HG02678 (cell line): ENCODE measurements around the gene PIK3R1.
A peak's percentile ranks its signal among the peaks of the same experiment; 100 is the strongest.

ENCODE experiments used
- ATAC-seq: cut with Tn5 transposase; IDR thresholded peaks from one replicate; pipeline ENCODE4 v1.9.1; 2021; ENCODE audit warnings: mild to moderate bottlenecking, moderate library complexity; ENCODE audit not compliant: unreplicated experiment

The PIK3R1 gene

GRCh38 chr5:68215208-68215897, at the start of gene PIK3R1:
Gene PIK3R1, plus strand, starts transcription at chr5:68215756. Its CDS starts 10,920 bp downstream, at chr5:68226676.
- ATAC-seq: peak; percentile 82

GRCh38 chr5:68167195-68167651, 48.3 kb upstream of the PIK3R1 start:
- no peak for ATAC-seq

GRCh38 chr5:68169903-68170302, 45.7 kb upstream of the PIK3R1 start:
- ATAC-seq: no peak

DNA sequence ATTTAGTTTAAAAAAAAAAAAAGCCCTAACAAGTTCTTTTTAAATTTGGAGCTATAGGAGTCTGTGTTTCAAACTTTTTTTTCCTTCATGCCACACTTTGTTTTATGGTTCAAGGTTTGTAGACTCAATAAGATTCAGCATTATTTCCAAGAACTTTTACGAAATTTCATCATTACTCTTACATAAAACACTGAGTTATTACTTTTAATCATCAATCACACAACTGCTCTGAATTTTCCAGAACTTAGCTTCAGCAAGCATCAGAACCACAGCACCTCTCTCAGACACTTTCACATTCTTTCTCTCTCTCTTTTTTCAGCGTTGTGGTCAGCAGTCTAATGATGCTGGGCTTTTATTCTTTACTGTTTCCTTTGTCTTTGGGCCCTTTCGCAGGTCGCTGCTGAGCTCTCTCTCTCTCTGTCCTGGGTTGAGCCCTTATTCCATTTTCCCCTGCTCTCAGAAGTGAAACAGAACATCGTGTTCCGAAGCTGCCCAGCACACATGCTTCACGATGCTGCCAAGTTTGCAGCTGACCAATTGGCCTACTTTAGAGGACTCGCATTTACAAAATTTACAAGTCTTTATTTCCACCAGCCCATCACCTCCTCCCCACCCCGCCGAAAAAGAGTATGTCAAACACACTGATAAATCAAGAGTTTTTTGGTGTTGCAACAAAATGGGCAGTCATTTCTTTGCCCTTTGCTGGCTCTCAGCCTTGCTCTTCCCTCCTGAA, 44.6 kb upstream of the PIK3R1 start:
- ATAC-seq: no peak

DNA sequence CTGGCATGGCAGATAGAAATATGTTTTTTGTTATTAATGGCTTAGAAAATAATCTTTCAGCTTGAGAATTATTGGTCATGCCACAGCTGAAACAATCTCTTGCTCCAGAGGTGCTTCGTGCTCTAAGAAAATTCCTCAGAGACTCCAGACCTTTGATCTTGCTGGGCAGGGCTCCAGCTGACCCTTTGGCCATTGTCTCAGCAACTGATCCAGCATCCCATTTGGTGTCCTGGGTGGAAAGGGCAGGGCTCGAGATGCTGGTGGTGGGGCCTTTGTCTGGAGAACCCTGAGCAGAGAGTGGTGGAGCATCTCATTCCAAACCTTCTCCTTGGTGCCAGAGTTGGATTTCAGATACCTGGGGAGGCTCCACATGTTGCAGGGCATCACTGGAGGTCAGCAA, 43.2 kb upstream of the PIK3R1 start:
- ATAC-seq: no peak

- ATAC-seq: no peak
Measured at GRCh38 chr5:68173007-68173406, 42.5 kb upstream of the PIK3R1 start.

- no peak for ATAC-seq
Measured at GRCh38 chr5:68176253-68176652, 39.3 kb upstream of the PIK3R1 start.

DNA sequence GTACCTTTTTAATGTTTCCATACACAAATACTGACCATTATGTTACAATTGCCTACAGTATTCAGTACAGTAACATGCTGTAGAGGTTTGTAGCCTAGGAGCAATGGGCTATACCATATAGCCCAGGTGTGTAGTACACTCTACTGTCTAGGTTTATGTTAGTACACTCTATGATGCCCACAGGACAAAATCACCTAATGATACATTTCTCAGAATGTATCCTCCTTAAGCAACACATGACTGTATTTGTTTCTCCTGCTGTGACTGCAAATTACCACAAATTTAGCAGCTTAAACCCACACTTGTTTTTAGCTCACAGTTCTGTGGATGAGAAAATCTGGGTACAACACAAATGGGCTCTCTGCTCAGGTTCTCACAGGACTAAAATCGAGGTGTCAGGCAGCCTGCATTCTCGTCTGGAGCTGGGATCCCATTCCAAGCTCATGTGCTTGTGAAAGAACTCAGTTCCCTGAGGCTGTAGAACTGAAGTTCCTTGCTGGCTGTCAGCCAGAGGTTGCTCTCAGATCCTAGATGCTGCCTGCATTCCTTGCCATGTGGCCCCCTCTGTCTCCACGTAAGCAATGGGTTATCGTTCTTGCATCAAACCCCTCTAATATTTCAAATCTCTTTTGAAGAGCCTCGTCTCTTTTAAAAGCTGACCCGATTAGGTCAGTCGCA, 38.6 kb upstream of the PIK3R1 start:
- no peak for ATAC-seq

DNA sequence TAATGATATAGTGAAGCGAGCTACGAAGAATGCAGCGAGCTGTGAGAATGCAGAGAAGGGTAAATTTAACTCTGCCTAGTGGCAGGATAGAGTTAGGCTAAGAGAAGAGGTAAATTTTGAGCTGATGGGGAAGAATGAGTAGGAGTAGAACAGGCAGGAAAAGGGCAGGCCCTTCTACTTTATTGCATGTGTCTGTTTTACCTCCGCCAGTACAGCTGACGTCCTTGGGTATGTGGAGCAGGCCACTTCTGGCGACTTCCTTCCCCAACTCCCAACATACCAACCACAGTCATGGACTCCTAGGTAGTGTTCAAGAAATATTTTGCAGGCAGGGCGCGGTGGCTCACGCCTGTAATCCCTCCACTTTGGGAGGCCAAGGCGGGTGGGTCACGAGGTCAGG, 37.9 kb upstream of the PIK3R1 start:
- ATAC-seq: no peak

GRCh38 chr5:68178579-68178978, 37.0 kb upstream of the PIK3R1 start:
- ATAC-seq: no peak

GRCh38 chr5:68180121-68181038, 35.2 kb upstream of the PIK3R1 start:
- ATAC-seq: no peak

GRCh38 chr5:68181039-68181599, 34.4 kb upstream of the PIK3R1 start:
- no peak for ATAC-seq

GRCh38 chr5:68182094-68182493, 33.5 kb upstream of the PIK3R1 start:
- ATAC-seq: no peak

DNA sequence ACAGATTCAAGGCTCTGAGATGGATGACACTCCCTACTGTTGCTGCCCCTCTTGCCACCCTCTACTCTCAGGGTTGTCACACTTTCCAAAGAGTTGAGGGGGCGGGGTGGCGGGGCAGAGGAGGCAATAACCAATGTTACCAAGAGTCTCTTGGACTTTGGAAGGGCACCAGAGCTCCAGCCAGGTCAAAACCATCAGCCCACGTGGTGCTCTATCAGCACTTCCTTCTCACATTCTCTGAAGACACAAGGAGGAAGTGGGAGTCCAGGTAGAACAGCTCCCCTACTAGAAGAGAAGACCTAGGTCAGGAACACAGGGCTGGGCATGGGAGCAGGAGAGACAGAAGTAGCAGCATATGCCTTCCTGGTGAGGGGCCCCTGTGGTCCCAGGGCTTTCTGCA, 33.0 kb upstream of the PIK3R1 start:
- no peak for ATAC-seq

- no peak for ATAC-seq
Measured at GRCh38 chr5:68187268-68188055, 28.1 kb upstream of the PIK3R1 start.

DNA sequence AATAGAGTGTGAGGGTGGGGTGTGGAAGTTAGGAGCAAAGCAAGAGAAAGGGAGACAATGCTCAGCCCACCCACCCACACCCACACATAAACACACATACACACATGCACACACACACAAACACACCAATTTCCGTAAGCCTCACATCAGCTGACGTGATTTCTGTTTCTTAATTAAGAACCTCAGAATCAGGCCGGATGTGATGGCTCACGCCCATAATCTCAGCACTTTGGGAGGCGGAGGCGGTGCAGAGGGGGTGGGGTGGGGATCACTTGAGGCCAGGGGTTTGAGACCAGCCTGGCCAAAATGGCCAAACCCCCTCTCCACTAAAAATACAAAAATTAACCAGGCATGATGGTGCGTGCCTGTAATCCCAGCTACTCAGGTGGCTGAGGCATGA, 26.4 kb upstream of the PIK3R1 start:
- no peak for ATAC-seq

- ATAC-seq: no peak
Measured at GRCh38 chr5:68189613-68190012, 25.9 kb upstream of the PIK3R1 start.

DNA sequence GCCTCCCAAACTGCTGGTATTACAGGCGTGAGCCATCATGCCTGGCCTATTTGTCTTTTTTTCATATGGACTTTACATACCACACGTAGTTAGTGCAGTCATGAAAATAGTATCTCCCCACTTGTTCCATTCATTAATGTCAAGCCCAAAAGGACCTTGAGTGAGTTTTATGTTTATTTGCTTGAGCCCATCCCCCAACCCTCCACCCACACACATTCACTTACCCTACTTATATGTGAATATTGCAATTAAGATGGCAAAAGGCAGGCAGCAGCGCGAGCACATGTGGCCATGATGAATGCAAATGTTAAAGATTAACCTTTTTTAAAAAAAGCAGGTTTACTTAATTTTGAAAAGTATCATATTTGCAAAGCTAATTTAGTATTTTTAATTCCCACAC, 24.9 kb upstream of the PIK3R1 start:
- no peak for ATAC-seq

DNA sequence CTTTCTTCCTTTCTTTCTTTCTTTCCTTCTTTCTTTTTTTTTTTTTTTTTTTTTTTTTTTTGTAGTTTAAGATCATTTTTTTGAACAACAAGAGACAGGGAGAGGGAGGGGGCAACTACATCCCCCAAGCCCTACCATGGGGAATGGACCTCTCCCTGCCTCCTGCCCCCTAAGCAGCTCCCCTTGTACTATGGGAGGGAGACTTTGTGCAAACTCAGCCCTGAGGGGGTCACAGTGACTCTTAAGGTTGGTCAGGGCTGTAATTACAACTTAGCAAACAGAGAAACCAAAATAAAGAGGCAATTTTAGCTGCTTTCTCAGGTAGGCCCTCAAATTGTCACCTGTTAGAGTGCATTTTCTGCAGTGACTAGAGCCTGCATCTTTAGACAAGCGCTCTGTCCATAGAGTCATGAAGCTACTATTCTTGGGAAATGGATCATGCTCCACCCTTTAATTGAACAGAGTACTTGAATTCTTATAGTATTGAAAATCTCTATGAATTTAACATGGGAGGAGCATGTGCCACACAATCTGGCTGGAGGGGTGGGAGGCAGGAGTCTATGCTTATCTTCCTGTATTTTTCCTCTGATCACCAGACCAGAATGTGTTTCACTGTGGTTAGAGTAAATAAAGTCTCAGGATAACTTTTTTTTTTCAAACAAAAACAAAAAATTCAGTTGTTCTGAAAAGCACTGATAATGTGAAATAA, 24.3 kb upstream of the PIK3R1 start:
- no peak for ATAC-seq
